Measurements from ENCODE around the gene KCNK10.

DNA sequence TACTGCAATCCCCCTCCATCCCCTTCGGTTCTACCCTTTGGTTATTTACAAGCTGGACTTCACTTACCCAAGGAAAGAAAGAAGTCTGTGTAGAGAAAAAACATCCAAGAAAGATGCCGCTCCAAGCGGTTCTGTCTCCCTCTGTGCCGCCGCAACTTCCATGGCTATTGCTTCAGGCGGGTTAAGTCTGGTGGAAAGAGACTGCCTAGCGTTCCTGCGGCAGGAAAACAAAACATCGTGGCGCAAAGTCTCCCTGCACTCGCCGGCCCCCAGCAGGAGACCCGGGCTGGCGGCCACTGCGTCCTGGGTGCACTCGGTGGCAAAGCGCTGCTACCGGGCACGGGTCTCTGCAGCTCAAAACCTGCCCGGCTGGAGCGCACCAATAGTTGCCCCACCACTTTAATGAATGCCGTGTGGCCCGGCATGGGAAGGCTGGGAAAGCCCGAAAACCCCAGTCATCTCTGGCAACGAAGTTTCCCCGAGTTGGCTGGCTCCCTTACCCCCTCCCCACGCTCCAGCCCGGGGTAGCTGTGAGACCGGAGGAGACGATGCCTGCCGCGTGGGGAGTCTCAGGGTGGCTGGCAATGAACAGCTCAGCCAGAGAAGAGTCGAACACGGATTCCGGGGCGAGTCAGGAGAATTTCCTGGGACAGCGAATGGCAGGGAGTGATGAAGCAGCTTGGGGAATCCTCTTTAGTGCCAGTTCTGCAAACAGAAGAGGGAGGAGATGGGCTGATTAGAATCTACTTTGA, 3.5 kb upstream of the KCNK10 start:
- TF ChIP-seq, protein P1, sequence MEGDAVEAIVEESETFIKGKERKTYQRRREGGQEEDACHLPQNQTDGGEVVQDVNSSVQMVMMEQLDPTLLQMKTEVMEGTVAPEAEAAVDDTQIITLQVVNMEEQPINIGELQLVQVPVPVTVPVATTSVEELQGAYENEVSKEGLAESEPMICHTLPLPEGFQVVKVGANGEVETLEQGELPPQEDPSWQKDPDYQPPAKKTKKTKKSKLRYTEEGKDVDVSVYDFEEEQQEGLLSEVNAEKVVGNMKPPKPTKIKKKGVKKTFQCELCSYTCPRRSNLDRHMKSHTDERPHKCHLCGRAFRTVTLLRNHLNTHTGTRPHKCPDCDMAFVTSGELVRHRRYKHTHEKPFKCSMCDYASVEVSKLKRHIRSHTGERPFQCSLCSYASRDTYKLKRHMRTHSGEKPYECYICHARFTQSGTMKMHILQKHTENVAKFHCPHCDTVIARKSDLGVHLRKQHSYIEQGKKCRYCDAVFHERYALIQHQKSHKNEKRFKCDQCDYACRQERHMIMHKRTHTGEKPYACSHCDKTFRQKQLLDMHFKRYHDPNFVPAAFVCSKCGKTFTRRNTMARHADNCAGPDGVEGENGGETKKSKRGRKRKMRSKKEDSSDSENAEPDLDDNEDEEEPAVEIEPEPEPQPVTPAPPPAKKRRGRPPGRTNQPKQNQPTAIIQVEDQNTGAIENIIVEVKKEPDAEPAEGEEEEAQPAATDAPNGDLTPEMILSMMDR (conservative IDR thresholded peaks at IDR 0.05; ENCODE audit: low read length), result no peak
- TF ChIP-seq EZH2phosphoT487 (IDR thresholded peaks at IDR 0.05; ENCODE audit: borderline replicate concordance, low read depth, low read length), result no peak

All from OCI-LY7 (cell line).